PC-3 (cell line): Measurements from ENCODE around the gene VAPA. TPM values are rescaled to one million over a fixed set of nuclear protein-coding genes. Genes with fewer than 3 reads are reported as not detected.

Experiments
- ATAC-seq: fragments of 200-7000 bp; cut with Tn5 transposase; 2 replicates; pipeline ENCODE4 v1.9.1; 2020; ENCODE audit warnings: mild to moderate bottlenecking, moderate library complexity
- BruUV-seq: library from RNA; stranded (reverse); fragments of 400-500 nt; replicated peaks from 2 replicates; lab custom pipeline; 2021; lab: Mats Ljungman, UMichigan
- CTCF ChIA-PET: fragments of 300-600 bp; sonication (Branson Sonifier 250); formaldehyde crosslinking; loops from one replicate; lab custom pipeline; 2022; ENCODE audit warnings: antibody characterized with exemption; lab: Charles Lee
- POLR2A ChIA-PET: fragments of 300-600 bp; sonication (Branson Sonifier 250); formaldehyde crosslinking; loops from one replicate; lab custom pipeline; 2022; ENCODE audit warnings: antibody characterized with exemption; ENCODE audit not compliant: unreplicated experiment; lab: Charles Lee
- DNase-seq: peaks from one replicate; pipeline ENCODE4 v3.0.0-alpha.2; 2015
- H2AFZ ChIP-seq: fragments of 300-600 bp; sonication (generic); 2 replicates; pipeline ENCODE4 v1.6.0; 2016; ENCODE audit warnings: antibody characterized with exemption, low read length
- H3F3A ChIP-seq: fragments of 300-600 bp; sonication (generic); one replicate; pipeline ENCODE4 v1.6.0; 2017; ENCODE audit warnings: antibody characterized with exemption, low read length, control low read depth, mild to moderate bottlenecking; ENCODE audit not compliant: unreplicated experiment
- H3K27ac ChIP-seq: fragments of 300-600 bp; sonication (generic); 2 replicates; pipeline ENCODE4 v1.5.1; 2016; ENCODE audit warnings: mild to moderate bottlenecking, low read length
- H3K27me3 ChIP-seq: fragments of 300-600 bp; sonication (generic); 2 replicates; pipeline ENCODE4 v1.6.1; 2016; ENCODE audit warnings: low read length, mixed read lengths
- H3K36me3 ChIP-seq: fragments of 300-600 bp; sonication (generic); 2 replicates; pipeline ENCODE4 v1.6.1; 2016; ENCODE audit warnings: low read depth, mixed run types, low read length, mixed read lengths
- H3K4me1 ChIP-seq: fragments of 300-600 bp; sonication (generic); 2 replicates; pipeline ENCODE4 v1.5.1; 2016; ENCODE audit warnings: low read length; ENCODE audit not compliant: insufficient read depth
- H3K4me2 ChIP-seq: fragments of 300-600 bp; sonication (generic); 2 replicates; pipeline ENCODE4 v1.6.0; 2016; ENCODE audit warnings: low read length
- H3K4me3 ChIP-seq: fragments of 300-600 bp; sonication (generic); 2 replicates; pipeline ENCODE4 v1.5.1; 2016; ENCODE audit warnings: mild to moderate bottlenecking, low read length, mixed read lengths
- H3K79me2 ChIP-seq: fragments of 300-600 bp; sonication (generic); 2 replicates; pipeline ENCODE4 v1.6.1; 2017; ENCODE audit warnings: low read length, mixed read lengths
- H3K9ac ChIP-seq: fragments of 300-600 bp; sonication (generic); 2 replicates; pipeline ENCODE4 v1.6.0; 2016; ENCODE audit warnings: mild to moderate bottlenecking, low read length
- H3K9me2 ChIP-seq: fragments of 300-600 bp; sonication (generic); replicated peaks from 2 replicates; pipeline ENCODE4 v1.6.1; 2016; ENCODE audit warnings: mixed run types, low read length, mixed read lengths
- H3K9me3 ChIP-seq: fragments of 300-600 bp; sonication (generic); 2 replicates; pipeline ENCODE4 v1.6.1; 2016; ENCODE audit warnings: low read length, mixed read lengths
- H4K20me1 ChIP-seq: fragments of 300-600 bp; sonication (generic); 2 replicates; pipeline ENCODE4 v1.6.1; 2016; ENCODE audit warnings: low read length, mixed read lengths
- CTCF ChIP-seq: fragments of 300-600 bp; sonication (generic); conservative IDR thresholded peaks from 2 replicates; pipeline ENCODE4 v1.5.1; 2017; ENCODE audit warnings: antibody characterized with exemption, low read depth, mild to moderate bottlenecking, low read length
- EZH2 ChIP-seq: fragments of 300-600 bp; sonication (generic); IDR thresholded peaks from one replicate; pipeline ENCODE4 v1.6.1; 2017; ENCODE audit warnings: antibody characterized with exemption, mild to moderate bottlenecking, low read length; ENCODE audit not compliant: unreplicated experiment
- EZH2phosphoT487 ChIP-seq: fragments of 300-600 bp; sonication (generic); IDR thresholded peaks from 2 replicates; pipeline ENCODE4 v1.6.1; 2018; ENCODE audit warnings: mild to moderate bottlenecking, antibody characterized with exemption, low read length, borderline replicate concordance
- intact Hi-C: fragments of 100-400 bp; cut with micrococcal nuclease; formaldehyde crosslinking; loops from 2 replicates; pipeline ENCODE4 v1.9.0; 2023
- total RNA-seq: library from RNA; depleted of rRNA; stranded (reverse); fragments of >200 nt; gene quantifications from 2 replicates; pipeline ENCODE4 v1.2.3, GENCODE V29; 2014

VAPA gene
- total RNA-seq, 1 experiment from 2014 or later, result 281 TPM

- Histone ChIP-seq H3F3A (no peaks in the 10 kb centered on the region), H3K4me3 (no peak overlapping the region), H3K9me2 (no peaks in the 10 kb centered on the region), H3K9ac (no peak overlapping the region), H3K4me2 (no peak overlapping the region), H3K79me2 (peaks cover 63% of the 10 kb centered on the region), H3K9me3 (no peaks in the 10 kb centered on the region), H3K4me1 (no peaks in the 10 kb centered on the region), H2AFZ (no peak overlapping the region), H3K27ac (no peak overlapping the region), H3K27me3 (no peaks in the 10 kb centered on the region), H4K20me1 (peaks cover 20% of the 10 kb centered on the region), H3K36me3 (peaks cover 63% of the 10 kb centered on the region)
- intact Hi-C loops, result no loop called here
- no peak for ATAC-seq
- no peak for DNase-seq
- TF ChIP-seq EZH2 (no peak), EZH2phosphoT487 (no peak), CTCF (no peak)
- ChIA-PET CTCF (interaction anchor here (0.6 kb wide), 1 partner anchor 103 kb away, joined by 5 read pairs; no protein-coding TSS in a partner anchor), POLR2A (no interaction called here)
- no TSS peak for BruUV-seq
Measured at GRCh38 chr18:9941660-9942059, 27.8 kb downstream of the VAPA start.

GRCh38 chr18:9943311-9943710 lies 29.5 kb downstream of the VAPA start:
- DNase-seq, result no peak
- peaks cover 60% of the 10 kb centered on the region for H3K36me3 ChIP-seq
- no peak for ATAC-seq
- no peak overlapping the region for H3K4me2 ChIP-seq
- H3K9me3 ChIP-seq, result no peaks in the 10 kb centered on the region
- H3F3A ChIP-seq, result no peaks in the 10 kb centered on the region
- no peak overlapping the region for H2AFZ ChIP-seq
- POLR2A ChIA-PET, result no interaction called here
- H3K4me1 ChIP-seq, result no peaks in the 10 kb centered on the region; the same call in 1 of the 2 replicates
- no peak overlapping the region for H3K4me3 ChIP-seq
- BruUV-seq, result no TSS peak
- CTCF ChIA-PET, result no interaction called here
- peaks cover 20% of the 10 kb centered on the region for H4K20me1 ChIP-seq
- intact Hi-C loops, result no loop called here
- TF ChIP-seq EZH2 (no peak), CTCF (no peak), EZH2phosphoT487 (no peak)
- no peaks in the 10 kb centered on the region for H3K9me2 ChIP-seq
- peaks cover 48% of the 10 kb centered on the region for H3K79me2 ChIP-seq
- no peaks in the 10 kb centered on the region for H3K27me3 ChIP-seq
- no peak overlapping the region for H3K9ac ChIP-seq
- H3K27ac ChIP-seq, result no peak overlapping the region

- no peak overlapping the region for H3K4me2 ChIP-seq
- ChIA-PET POLR2A (no interaction called here), CTCF (no interaction called here)
- no peak overlapping the region for H3K9ac ChIP-seq
- H3K9me2 ChIP-seq, result no peaks in the 10 kb centered on the region
- no TSS peak for BruUV-seq
- H3K4me3 ChIP-seq, result no peak overlapping the region
- H2AFZ ChIP-seq, result no peak overlapping the region
- H3K9me3 ChIP-seq, result no peaks in the 10 kb centered on the region
- peaks cover 37% of the 10 kb centered on the region for H3K79me2 ChIP-seq
- no peaks in the 10 kb centered on the region for H3K27me3 ChIP-seq
- TF ChIP-seq CTCF, result no peak
- H4K20me1 ChIP-seq, result peaks cover 16% of the 10 kb centered on the region
- no peaks in the 10 kb centered on the region; the same call in 1 of the 2 replicates for H3K4me1 ChIP-seq
- intact Hi-C loops, result no loop called here
- H3K27ac ChIP-seq, result no peak overlapping the region
- peaks cover 51% of the 10 kb centered on the region for H3K36me3 ChIP-seq
- ATAC-seq (no peak), DNase-seq (no peak)
- no peaks in the 10 kb centered on the region for H3F3A ChIP-seq
Measured at GRCh38 chr18:9944805-9945204, 31.0 kb downstream of the VAPA start.
